HG02973 (cell line): ENCODE data around the gene CFAP46.
"Not testable (repeated sequence)": the region's sequence is repeated elsewhere in the genome, so short reads cannot be mapped to it uniquely, and the experiment has no call there.

Source experiments
- ATAC-seq: cut with Tn5 transposase; IDR thresholded peaks from one replicate; pipeline ENCODE4 v1.9.1; 2021; ENCODE audit warnings: moderate library complexity; ENCODE audit not compliant: unreplicated experiment

Gene CFAP46

GRCh38 chr10:132979491-132980425 lies 37.4 kb upstream of the CFAP46 start:
- ATAC-seq: no peak

- ATAC-seq: no peak
Measured at GRCh38 chr10:132978542-132978941, 36.2 kb upstream of the CFAP46 start.

- ATAC-seq: no peak
Measured at GRCh38 chr10:132977807-132978206, 35.4 kb upstream of the CFAP46 start.

GRCh38 chr10:132977076-132977475 lies 34.7 kb upstream of the CFAP46 start:
- ATAC-seq: no peak

- ATAC-seq: no peak
Measured at GRCh38 chr10:132975831-132976682, 33.7 kb upstream of the CFAP46 start.

GRCh38 chr10:132974886-132975830 lies 32.8 kb upstream of the CFAP46 start:
- ATAC-seq: no peak

- ATAC-seq: no peak
Measured at GRCh38 chr10:132974249-132974796, 32.0 kb upstream of the CFAP46 start.

- ATAC-seq: no peak
Measured at GRCh38 chr10:132973903-132974241, 31.5 kb upstream of the CFAP46 start.

GRCh38 chr10:132972986-132973902 lies 30.9 kb upstream of the CFAP46 start:
- ATAC-seq: no peak

- no peak for ATAC-seq
Measured at GRCh38 chr10:132972149-132972985, 30.0 kb upstream of the CFAP46 start.

GRCh38 chr10:132971448-132972148 lies 29.2 kb upstream of the CFAP46 start:
- ATAC-seq: no peak

- no peak for ATAC-seq
Measured at GRCh38 chr10:132970641-132971438, 28.5 kb upstream of the CFAP46 start.

GRCh38 chr10:132967540-132967939 lies 25.2 kb upstream of the CFAP46 start:
- no peak for ATAC-seq

- ATAC-seq: no peak
Measured at GRCh38 chr10:132965411-132966057, 23.2 kb upstream of the CFAP46 start.

GRCh38 chr10:132964707-132965410 lies 22.5 kb upstream of the CFAP46 start:
- ATAC-seq: not testable (repeated sequence)

- no peak for ATAC-seq
Measured at GRCh38 chr10:132964231-132964630, 21.9 kb upstream of the CFAP46 start.
